A549 (cell line): ENCODE measurements around the gene APAF1. TPM values are rescaled to one million over a fixed set of nuclear protein-coding genes. Genes with fewer than 3 reads are reported as not detected.

Source experiments
- ATAC-seq, 2 experiments: fragments of 200-7000 bp in 1 of 2; fragments of >200 bp in 1 of 2; cut with Nextera tagmentation in 1 of 2; cut with Tn5 transposase in 1 of 2; 3 replicates each; pipeline versions ENCODE4 v1.8.0 to v1.9.1; 2018 to 2020; ENCODE audit warnings: mild to moderate bottlenecking in 1 of 2, moderate library complexity in 1 of 2
- CTCF ChIA-PET: fragments of 300-600 bp; sonication (Branson Sonifier 250); formaldehyde crosslinking; extraction: SDS; loops from one replicate; lab custom pipeline; 2021; ENCODE audit warnings: antibody characterized with exemption, inconsistent platforms; lab: Yijun Ruan, JAX
- POLR2A ChIA-PET: fragments of 350-600 bp; formaldehyde crosslinking; extraction: SDS; loops from one replicate; lab custom pipeline; 2021; ENCODE audit warnings: antibody characterized with exemption, inconsistent platforms; lab: Yijun Ruan, JAX
- DNase-seq, 2 experiments: peaks; one replicate each; pipeline versions ENCODE4 v3.0.0 to v3.0.0-alpha.2; 2011 to 2016; ENCODE audit warnings: low read depth in 1 of 2, low spot score in 1 of 2
- FAIRE-seq: peaks from 2 replicates; lab custom pipeline; 2011; peaks lifted over from hg19 to GRCh38; lab: Jason Lieb, UNC
- H3K27ac ChIP-seq, 2 experiments: fragments of >200 bp; sonication (Bioruptor Twin); formaldehyde crosslinking; 3 replicates each; pipeline ENCODE4 v1.5.1; 2016 to 2017
- H3K4me1 ChIP-seq: fragments of >200 bp; sonication (Bioruptor Twin); formaldehyde crosslinking; 3 replicates; pipeline ENCODE4 v1.6.1; 2016
- H3K4me2 ChIP-seq: fragments of >200 bp; sonication (Bioruptor Twin); formaldehyde crosslinking; 3 replicates; pipeline ENCODE4 v1.6.1; 2016
- H3K4me3 ChIP-seq: fragments of >200 bp; sonication (Bioruptor Twin); formaldehyde crosslinking; 3 replicates; pipeline ENCODE4 v1.5.1; 2016
- H3K9me3 ChIP-seq: fragments of >200 bp; sonication (Bioruptor Twin); formaldehyde crosslinking; 3 replicates; pipeline ENCODE4 v1.6.1; 2016
- ATOH8 ChIP-seq: fragments of 250-450 bp; sonication (Bioruptor Pico); IDR thresholded peaks from 2 replicates; pipeline ENCODE4 v1.5.0; 2020; ENCODE audit warnings: low read depth, mild to moderate bottlenecking, moderate library complexity
- BCL3 ChIP-seq: fragments of >200 bp; sonication (Bioruptor Twin); formaldehyde crosslinking; IDR thresholded peaks from 3 replicates; pipeline ENCODE4 v1.6.1; 2016
- CBX8 ChIP-seq: fragments of 200-600 bp; sonication (generic); IDR thresholded peaks from 2 replicates; pipeline ENCODE4 v1.6.1; 2016
- CHD4 ChIP-seq: fragments of 200-600 bp; sonication (generic); IDR thresholded peaks from 2 replicates; pipeline ENCODE4 v1.6.1; 2016; ENCODE audit warnings: antibody characterized with exemption, mild to moderate bottlenecking, borderline replicate concordance
- E2F6 ChIP-seq: IDR thresholded peaks from 2 replicates; pipeline ENCODE4 v1.6.1; 2012; ENCODE audit warnings: low read depth, borderline replicate concordance
- EHF ChIP-seq: fragments of 250-450 bp; sonication (Bioruptor Pico); IDR thresholded peaks from 2 replicates; pipeline ENCODE4 v1.5.0; 2020; ENCODE audit warnings: mild to moderate bottlenecking
- EHMT2 ChIP-seq: fragments of 200-600 bp; sonication (generic); IDR thresholded peaks from 2 replicates; pipeline ENCODE4 v1.6.1; 2016; ENCODE audit warnings: antibody characterized with exemption, low read depth, mild to moderate bottlenecking, moderate library complexity
- EP300 ChIP-seq, 2 experiments: fragments of >200 bp; sonication (Bioruptor Twin); formaldehyde crosslinking; IDR thresholded peaks; 2 replicates in 1 of 2; 3 replicates in 1 of 2; pipeline ENCODE4 v1.6.1; 2016 to 2017
- FOSB ChIP-seq: fragments of 250-450 bp; sonication (Bioruptor Pico); IDR thresholded peaks from 2 replicates; pipeline ENCODE4 v1.5.0; 2020; ENCODE audit warnings: mild to moderate bottlenecking, moderate library complexity
- FOSL2 ChIP-seq, 2 experiments: fragments of 450-650 bp in 1 of 2; fragments of >200 bp in 1 of 2; sonication (Bioruptor Twin) in 1 of 2; formaldehyde crosslinking; IDR thresholded peaks; 2 replicates each; pipeline versions ENCODE4 v1.5.0 to v1.6.1; 2016 to 2020; ENCODE audit warnings: mild to moderate bottlenecking in 1 of 2, moderate library complexity in 1 of 2
- HEYL ChIP-seq: fragments of 250-450 bp; sonication (Bioruptor Pico); IDR thresholded peaks from 2 replicates; pipeline ENCODE4 v1.8.0; 2021; ENCODE audit warnings: mild to moderate bottlenecking, moderate library complexity
- HOXA7 ChIP-seq: fragments of 250-450 bp; sonication (Bioruptor Pico); IDR thresholded peaks from 2 replicates; pipeline ENCODE4 v1.5.0; 2020; ENCODE audit warnings: mild to moderate bottlenecking, moderate library complexity
- HOXB5 ChIP-seq: fragments of 250-450 bp; sonication (Bioruptor Pico); IDR thresholded peaks from 2 replicates; pipeline ENCODE4 v1.5.0; 2020; ENCODE audit warnings: mild to moderate bottlenecking, moderate library complexity
- JUNB ChIP-seq: fragments of >200 bp; sonication (Bioruptor Twin); formaldehyde crosslinking; IDR thresholded peaks from 2 replicates; pipeline ENCODE4 v1.6.1; 2016
- NPAS2 ChIP-seq: fragments of 250-450 bp; sonication (Bioruptor Pico); IDR thresholded peaks from 2 replicates; pipeline ENCODE4 v1.8.0; 2022; ENCODE audit warnings: mild to moderate bottlenecking, moderate library complexity, borderline replicate concordance
- NR3C1 ChIP-seq: fragments of >200 bp; sonication (Bioruptor Twin); formaldehyde crosslinking; IDR thresholded peaks from 3 replicates; pipeline ENCODE4 v1.6.1; 2017
- PHF8 ChIP-seq: fragments of 200-600 bp; sonication (generic); IDR thresholded peaks from 2 replicates; pipeline ENCODE4 v1.6.1; 2016; ENCODE audit warnings: low read depth, mild to moderate bottlenecking, antibody characterized with exemption, moderate library complexity, borderline replicate concordance
- POLR2A ChIP-seq: IDR thresholded peaks from 2 replicates; pipeline ENCODE4 v1.6.1; 2012; ENCODE audit warnings: mild to moderate bottlenecking, low read length
- RAD21 ChIP-seq, 2 experiments: fragments of >200 bp in 1 of 2; sonication (Bioruptor Twin) in 1 of 2; formaldehyde crosslinking in 1 of 2; IDR thresholded peaks in 1 of 2; conservative IDR thresholded peaks in 1 of 2; 2 replicates in 1 of 2; 3 replicates in 1 of 2; pipeline ENCODE4 v1.6.1; 2012 to 2018; ENCODE audit warnings: inconsistent platforms in 1 of 2
- RCOR1 ChIP-seq: fragments of 150-350 bp; IDR thresholded peaks from 2 replicates; pipeline ENCODE4 v1.6.1; 2014; ENCODE audit warnings: antibody characterized with exemption, low read length, low read depth
- REST ChIP-seq: fragments of 200-600 bp; sonication (generic); IDR thresholded peaks from 2 replicates; pipeline ENCODE4 v1.6.1; 2016; ENCODE audit warnings: antibody characterized with exemption, mild to moderate bottlenecking, moderate library complexity
- RNF2 ChIP-seq: fragments of 200-600 bp; sonication (generic); IDR thresholded peaks from 2 replicates; pipeline ENCODE4 v1.6.1; 2016; ENCODE audit warnings: low read depth, mild to moderate bottlenecking, antibody characterized with exemption, moderate library complexity, borderline replicate concordance
- TFCP2L1 ChIP-seq: fragments of 250-450 bp; sonication (Bioruptor Pico); IDR thresholded peaks from 2 replicates; pipeline ENCODE4 v1.5.0; 2021; ENCODE audit warnings: mild to moderate bottlenecking
- USF2 ChIP-seq: fragments of 450-650 bp; IDR thresholded peaks from 2 replicates; pipeline ENCODE4 v1.6.1; 2014; ENCODE audit warnings: antibody characterized with exemption
- ZNF302 ChIP-seq: fragments of 250-450 bp; sonication (Bioruptor Pico); IDR thresholded peaks from 2 replicates; pipeline ENCODE4 v1.9.0; 2021; ENCODE audit warnings: inconsistent platforms, mild to moderate bottlenecking, moderate library complexity
- ZSCAN20 ChIP-seq: fragments of 250-450 bp; sonication (Bioruptor Pico); IDR thresholded peaks from 2 replicates; pipeline ENCODE4 v1.8.0; 2022; ENCODE audit warnings: mild to moderate bottlenecking, moderate library complexity
- WGBS: methylation state at CpG from one replicate; pipeline ENCODE4 v1.1.6; 2017; ENCODE audit errors: missing lambda C conversion rate; 5-methylcytosine and 5-hydroxymethylcytosine counted together
- polyA plus RNA-seq, 4 experiments: library from polyadenylated mRNA; depleted of rRNA in 3 of 4; stranded (reverse); fragments of >200 nt; fragmentation: RNase III in 1 of 4; extraction: RNeasy Plus Mini Kit Qiagen cat#74134 plus additional on column Dnase treatment in 1 of 4; gene quantifications; 2 replicates in 3 of 4; 3 replicates in 1 of 4; pipeline ENCODE4 v1.2.3, GENCODE V29; 2011 to 2017

APAF1 gene
- polyA plus RNA-seq, 2 of the 4 experiments (the other 2 are of a cell fraction) = 13.2 to 15.7 TPM

GRCh38 chr12:98736352-98737321 is 91.5 kb downstream of the APAF1 start:
- DNase-seq = peak in 1 of 2 experiments; percentile 15
- Histone ChIP-seq H3K4me1 (peaks cover 12% of the 10 kb centered on the region; the same call in 2 of the 3 replicates), H3K4me3 (no peak overlapping the region), H3K27ac (no peak overlapping the region), H3K4me2 (peak overlapping the region; percentile 19; the same call in 2 of the 3 replicates), H3K9me3 (no peaks in the 10 kb centered on the region)
- TF ChIP-seq RNF2 (no peak), RCOR1 (no peak), ZNF302 (CRISPR knock-in tag) (no peak), ATOH8 (CRISPR knock-in tag) (no peak), REST (no peak), EP300 (IDR thresholded peaks at IDR 0.05) (no peak), USF2 (no peak), RAD21 (conservative IDR thresholded peaks at IDR 0.05 in 1 of 2, IDR thresholded peaks at IDR 0.05 in 1 of 2) (no peak), FOSB (CRISPR knock-in tag) (no peak), NPAS2 (no peak), POLR2A (no peak), BCL3 (no peak), NR3C1 (no peak), HEYL (CRISPR knock-in tag) (no peak), TFCP2L1 (no peak)
- ATAC-seq = peak; percentile 46 to 67; a peak in 3 of 6 replicates
- FAIRE-seq = no peak
- WGBS = 88% methylated on average over 10 of the region's 10 CpGs
- POLR2A ChIA-PET = no interaction called here
- CTCF ChIA-PET = interaction anchor here (0.6 to 1.5 kb wide), 5 partner anchors 16 to 446 kb away, joined by 3 to 7 read pairs (median 3); no protein-coding TSS in a partner anchor

GRCh38 chr12:98737322-98737712 is 92.2 kb downstream of the APAF1 start:
- H3K27ac ChIP-seq = no peak overlapping the region
- FAIRE-seq = no peak
- ATAC-seq = peak in 1 of 2 experiments; percentile 38; a peak in 3 of 6 replicates
- TF ChIP-seq JUNB (no peak), CHD4 (no peak), CBX8 (no peak), ZSCAN20 (no peak), HOXB5 (no peak), EHMT2 (no peak), HEYL (CRISPR knock-in tag) (no peak), HOXA7 (no peak), ATOH8 (CRISPR knock-in tag) (no peak), EHF (CRISPR knock-in tag) (no peak), PHF8 (no peak), E2F6 (no peak), FOSL2 (IDR thresholded peaks at IDR 0.05) (no peak), FOSL2 (CRISPR knock-in tag; IDR thresholded peaks at IDR 0.05) (no peak), POLR2A (no peak)

More at GRCh38 chr12:98737322-98737712, 92.2 kb downstream of the APAF1 start:
- H3K4me1 ChIP-seq = peaks cover 12% of the 10 kb centered on the region; the same call in 2 of the 3 replicates
- ChIA-PET POLR2A (no interaction called here), CTCF (interaction anchor here (1.0 to 1.5 kb wide), 3 partner anchors 16 to 261 kb away, joined by 3 to 7 read pairs (median 6); no protein-coding TSS in a partner anchor)
- H3K4me3 ChIP-seq = no peak overlapping the region
- peak overlapping the region; percentile 19; the same call in 2 of the 3 replicates for H3K4me2 ChIP-seq
- DNase-seq = no peak
- 45% methylated on average over 4 of the region's 4 CpGs for WGBS
- no peaks in the 10 kb centered on the region for H3K9me3 ChIP-seq
